H9 (cell line): ENCODE results near the gene CHL1. TPM values are rescaled to one million over a fixed set of nuclear protein-coding genes. Genes with fewer than 3 reads are reported as not detected.

Experiments used
- DNase-seq: peaks from one replicate; pipeline ENCODE4 v3.0.0-alpha.2; 2017
- H2AFZ ChIP-seq: one replicate; pipeline ENCODE4 v1.6.1; 2013; ENCODE audit warnings: mild to moderate bottlenecking, low read length, control low read depth, moderate library complexity
- H2AK5ac ChIP-seq: 2 replicates; pipeline ENCODE4 v1.6.1; 2013; ENCODE audit warnings: low read length, control low read depth, mixed read lengths; ENCODE audit not compliant: insufficient read length
- H2BK120ac ChIP-seq: one replicate; pipeline ENCODE4 v1.6.1; 2013; ENCODE audit warnings: low read depth, mild to moderate bottlenecking, low read length, control low read depth, inconsistent platforms; ENCODE audit not compliant: poor library complexity, severe bottlenecking
- H2BK12ac ChIP-seq: 2 replicates; pipeline ENCODE4 v1.6.1; 2013; ENCODE audit warnings: low read length, control low read depth, mixed read lengths, low read depth; ENCODE audit not compliant: insufficient read length
- H2BK15ac ChIP-seq: 2 replicates; pipeline ENCODE4 v1.6.1; 2013; ENCODE audit warnings: low read depth, low read length, control low read depth
- H2BK20ac ChIP-seq: one replicate; pipeline ENCODE4 v1.6.1; 2013; ENCODE audit warnings: low read depth, mild to moderate bottlenecking, low read length, control low read depth, inconsistent platforms; ENCODE audit not compliant: poor library complexity, severe bottlenecking
- H2BK5ac ChIP-seq: 2 replicates; pipeline ENCODE4 v1.6.1; 2013; ENCODE audit warnings: low read length, control low read depth, mixed read lengths; ENCODE audit not compliant: insufficient read length
- H3K14ac ChIP-seq: 2 replicates; pipeline ENCODE4 v1.6.1; 2013; ENCODE audit warnings: low read length, control low read depth; ENCODE audit not compliant: insufficient read depth
- H3K18ac ChIP-seq: 2 replicates; pipeline ENCODE4 v1.6.1; 2013; ENCODE audit warnings: low read depth, mild to moderate bottlenecking, mixed read lengths, low read length, control low read depth; ENCODE audit not compliant: insufficient read length
- H3K23ac ChIP-seq: 2 replicates; pipeline ENCODE4 v1.6.1; 2013; ENCODE audit warnings: low read length, control low read depth, mixed read lengths, low read depth; ENCODE audit not compliant: insufficient read length
- H3K23me2 ChIP-seq: 2 replicates; pipeline ENCODE4 v1.6.1; 2013; ENCODE audit warnings: low read depth, mild to moderate bottlenecking, mixed read lengths, low read length, control low read depth; ENCODE audit not compliant: insufficient read length, poor library complexity, severe bottlenecking
- H3K27ac ChIP-seq: 2 replicates; pipeline ENCODE4 v1.5.1; 2013; ENCODE audit warnings: low read length, control low read depth, mixed read lengths, low read depth; ENCODE audit not compliant: insufficient read length
- H3K27me3 ChIP-seq: 2 replicates; pipeline ENCODE4 v1.6.1; 2013; ENCODE audit warnings: low read length, control low read depth, inconsistent platforms; ENCODE audit not compliant: insufficient read depth
- H3K4ac ChIP-seq: 2 replicates; pipeline ENCODE4 v1.6.1; 2013; ENCODE audit warnings: low read depth, mild to moderate bottlenecking, control low read depth, inconsistent platforms, low read length, moderate library complexity
- H3K4me1 ChIP-seq: 2 replicates; pipeline ENCODE4 v1.6.1; 2013; ENCODE audit warnings: low read length, control low read depth, inconsistent platforms; ENCODE audit not compliant: insufficient read depth
- H3K4me2 ChIP-seq: 2 replicates; pipeline ENCODE4 v1.6.1; 2013; ENCODE audit warnings: low read length, control low read depth, mixed read lengths; ENCODE audit not compliant: insufficient read length, insufficient read depth
- H3K56ac ChIP-seq: 2 replicates; pipeline ENCODE4 v1.6.1; 2013; ENCODE audit warnings: low read depth, mild to moderate bottlenecking, mixed read lengths, low read length, control low read depth; ENCODE audit not compliant: insufficient read length
- H3K79me1 ChIP-seq: 2 replicates; pipeline ENCODE4 v1.6.1; 2013; ENCODE audit warnings: low read depth, mild to moderate bottlenecking, moderate library complexity, low read length, control low read depth, inconsistent platforms; ENCODE audit not compliant: insufficient read depth, poor library complexity, severe bottlenecking
- H3K79me2 ChIP-seq: 2 replicates; pipeline ENCODE4 v1.6.1; 2013; ENCODE audit warnings: low read length, control low read depth, inconsistent platforms; ENCODE audit not compliant: insufficient read depth
- H3K9ac ChIP-seq: 2 replicates; pipeline ENCODE4 v1.6.1; 2013; ENCODE audit warnings: low read length, control low read depth, mixed read lengths; ENCODE audit not compliant: insufficient read length; ENCODE audit errors: extremely low read depth
- H3K9me3 ChIP-seq: one replicate; pipeline ENCODE4 v1.6.1; 2013; ENCODE audit warnings: low read depth, low read length, inconsistent platforms; ENCODE audit not compliant: control insufficient read depth
- H3T11ph ChIP-seq: one replicate; pipeline ENCODE4 v1.6.1; 2013; ENCODE audit warnings: mild to moderate bottlenecking, low read length, control low read depth, inconsistent platforms
- H4K20me1 ChIP-seq: one replicate; pipeline ENCODE4 v1.6.1; 2013; ENCODE audit not compliant: control insufficient read depth, insufficient read length, insufficient read depth
- H4K5ac ChIP-seq: 2 replicates; pipeline ENCODE4 v1.6.1; 2013; ENCODE audit warnings: low read depth, mild to moderate bottlenecking, mixed read lengths, low read length, control low read depth; ENCODE audit not compliant: insufficient read length
- H4K8ac ChIP-seq: replicated peaks from 2 replicates; pipeline ENCODE4 v1.6.1; 2013; ENCODE audit warnings: low read length, control low read depth, mixed read lengths, low read depth; ENCODE audit not compliant: insufficient read length
- H4K91ac ChIP-seq: 2 replicates; pipeline ENCODE4 v1.6.1; 2013; ENCODE audit warnings: low read depth, mild to moderate bottlenecking, moderate library complexity, mixed read lengths, low read length, control low read depth; ENCODE audit not compliant: insufficient read length
- H3K27ac Mint-ChIP-seq, 3 experiments: 2 replicates in 2 of 3; 3 replicates in 1 of 3; pipeline ENCODE4 v1.8.0; 2020 to 2021; ENCODE audit warnings: mixed read lengths in 3 of 3, mild to moderate bottlenecking in 1 of 3, moderate library complexity in 1 of 3
- H3K27me3 Mint-ChIP-seq: 2 replicates; pipeline ENCODE4 v1.8.0; 2021; ENCODE audit warnings: low read depth, mild to moderate bottlenecking, moderate library complexity, mixed read lengths
- H3K36me3 Mint-ChIP-seq, 3 experiments: 2 replicates in 2 of 3; 3 replicates in 1 of 3; pipeline ENCODE4 v1.8.0; 2020 to 2021; ENCODE audit warnings: low read depth in 3 of 3, mixed read lengths in 3 of 3; ENCODE audit not compliant: insufficient read depth in 1 of 3
- H3K4me1 Mint-ChIP-seq, 2 experiments: 2 replicates each; pipeline ENCODE4 v1.8.0; 2020; ENCODE audit warnings: mixed read lengths in 2 of 2
- H3K4me3 Mint-ChIP-seq, 2 experiments: 2 replicates in 1 of 2; 3 replicates in 1 of 2; pipeline ENCODE4 v1.8.0; 2020 to 2021; ENCODE audit warnings: mild to moderate bottlenecking in 2 of 2, mixed read lengths in 2 of 2, moderate library complexity in 1 of 2
- H3K9me3 Mint-ChIP-seq, 2 experiments: 2 replicates in 1 of 2; 3 replicates in 1 of 2; pipeline ENCODE4 v1.8.0; 2020; ENCODE audit warnings: mild to moderate bottlenecking in 2 of 2, mixed read lengths in 2 of 2, moderate library complexity in 1 of 2
- WGBS: extraction: QIAGEN DNeasy Blood & Tissue Kit; methylation state at CpG from one replicate; pipeline ENCODE4 v1.1.7; 2013; ENCODE audit warnings: missing lambda C conversion rate, low lambda C conversion rate, mixed read lengths; ENCODE audit not compliant: insufficient read length; ENCODE audit errors: extremely low coverage; 5-methylcytosine and 5-hydroxymethylcytosine counted together
- total RNA-seq: library from RNA; stranded (reverse); gene quantifications from 2 replicates; pipeline ENCODE4 v1.2.1, GENCODE V29; 2021
- TF ChIP-seq, protein P1 (sequence below): fragments of 200-600 bp; sonication (generic); conservative IDR thresholded peaks from 3 replicates; pipeline ENCODE4 v1.8.0; 2021; ENCODE audit warnings: antibody characterized with exemption, mild to moderate bottlenecking

The CHL1 gene
- total RNA-seq, 1 experiment from 2014 or later: not detected

DNA sequence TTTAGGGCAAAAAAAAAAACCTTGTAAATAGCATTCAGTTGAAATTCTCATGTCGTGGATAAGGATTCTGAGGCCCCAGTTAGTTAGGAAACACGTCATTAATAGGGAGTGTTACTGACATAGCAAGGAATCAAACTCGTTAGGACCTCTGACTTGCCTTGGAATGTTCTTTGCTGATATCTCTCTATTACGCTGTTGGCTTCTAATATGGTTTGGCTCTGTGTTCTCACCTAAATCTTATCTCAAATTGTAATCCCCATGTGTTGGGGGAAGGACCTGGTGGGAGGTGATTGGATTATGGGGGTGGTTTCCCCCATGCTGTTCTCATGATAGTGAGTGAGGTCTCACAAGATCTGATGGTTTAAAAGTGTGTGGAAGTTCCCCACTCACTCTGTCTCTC lies 40.3 kb downstream of the CHL1 start:
- no peak overlapping the region for H2BK5ac ChIP-seq
- H3K56ac ChIP-seq: no peak overlapping the region
- H3K79me2 ChIP-seq: no peaks in the 10 kb centered on the region
- DNase-seq: no peak
- no peak overlapping the region for H4K8ac ChIP-seq
- no peak overlapping the region for H4K5ac ChIP-seq
- no peak overlapping the region for H2BK15ac ChIP-seq
- no peak overlapping the region for H2BK12ac ChIP-seq
- H3K9me3 ChIP-seq: no peaks in the 10 kb centered on the region
- H3K4me2 ChIP-seq: no peak overlapping the region
- H3K4ac ChIP-seq: no peak overlapping the region
- no peaks in the 10 kb centered on the region for H4K20me1 ChIP-seq
- no peak overlapping the region for H3K9ac ChIP-seq
- no peaks in the 10 kb centered on the region for H3K4me1 ChIP-seq
- Mint-ChIP-seq H3K27ac (no peak overlapping the region), H3K9me3 (no peaks in the 10 kb centered on the region), H3K36me3 (no peaks in the 10 kb centered on the region), H3K4me1 (peaks cover 0 to 5% of the 10 kb centered on the region in 2 experiments; a peak in 2 of 4 replicates), H3K4me3 (no peak overlapping the region), H3K27me3 (no peaks in the 10 kb centered on the region)
- H3T11ph ChIP-seq: no peak overlapping the region
- no peak overlapping the region for H2BK20ac ChIP-seq
- H2BK120ac ChIP-seq: no peak overlapping the region
- TF ChIP-seq, protein P1, sequence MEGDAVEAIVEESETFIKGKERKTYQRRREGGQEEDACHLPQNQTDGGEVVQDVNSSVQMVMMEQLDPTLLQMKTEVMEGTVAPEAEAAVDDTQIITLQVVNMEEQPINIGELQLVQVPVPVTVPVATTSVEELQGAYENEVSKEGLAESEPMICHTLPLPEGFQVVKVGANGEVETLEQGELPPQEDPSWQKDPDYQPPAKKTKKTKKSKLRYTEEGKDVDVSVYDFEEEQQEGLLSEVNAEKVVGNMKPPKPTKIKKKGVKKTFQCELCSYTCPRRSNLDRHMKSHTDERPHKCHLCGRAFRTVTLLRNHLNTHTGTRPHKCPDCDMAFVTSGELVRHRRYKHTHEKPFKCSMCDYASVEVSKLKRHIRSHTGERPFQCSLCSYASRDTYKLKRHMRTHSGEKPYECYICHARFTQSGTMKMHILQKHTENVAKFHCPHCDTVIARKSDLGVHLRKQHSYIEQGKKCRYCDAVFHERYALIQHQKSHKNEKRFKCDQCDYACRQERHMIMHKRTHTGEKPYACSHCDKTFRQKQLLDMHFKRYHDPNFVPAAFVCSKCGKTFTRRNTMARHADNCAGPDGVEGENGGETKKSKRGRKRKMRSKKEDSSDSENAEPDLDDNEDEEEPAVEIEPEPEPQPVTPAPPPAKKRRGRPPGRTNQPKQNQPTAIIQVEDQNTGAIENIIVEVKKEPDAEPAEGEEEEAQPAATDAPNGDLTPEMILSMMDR: no peak
- no peaks in the 10 kb centered on the region for H3K23me2 ChIP-seq
- WGBS: no CpG with 5 or more reads among the region's 4 CpGs
- no peaks in the 10 kb centered on the region for H3K79me1 ChIP-seq
- no peaks in the 10 kb centered on the region for H3K27me3 ChIP-seq
- H4K91ac ChIP-seq: no peak overlapping the region
- H3K23ac ChIP-seq: no peak overlapping the region
- no peak overlapping the region for H2AK5ac ChIP-seq
- no peak overlapping the region for H3K18ac ChIP-seq
- no peak overlapping the region for H3K27ac ChIP-seq
- no peak overlapping the region for H2AFZ ChIP-seq
- no peak overlapping the region for H3K14ac ChIP-seq
